ENCODE measurements around the gene JARID2. TPM values are rescaled to one million over a fixed set of nuclear protein-coding genes. Genes with fewer than 3 reads are reported as not detected.
A peak's percentile ranks its signal among the peaks of the same experiment; 100 is the strongest.

JARID2 gene
- total and polyA plus RNA-seq, 7 donors: 1.8 to 7.8 (median 6.1) TPM

GRCh38 chr6:15534974-15535373, 289.1 kb downstream of the JARID2 start:
- WGBS, 2 donors: 77 to 93% methylated on average over 3 of the region's 3 CpGs
- DNase-seq: no peak
- H3K4me1 ChIP-seq: peaks cover 0 to 21% (median 16%) of the 10 kb centered on the region in 4 donors
- H3K36me3 ChIP-seq: peaks cover 0 to 21% (median 0%) of the 10 kb centered on the region in 4 donors
- H3K9me3 ChIP-seq: no peaks in the 10 kb centered on the region
- no peak overlapping the region for H3K27ac ChIP-seq
- H3K27me3 ChIP-seq: no peaks in the 10 kb centered on the region
- no peak overlapping the region for H3K4me3 ChIP-seq
- intact Hi-C loops (cut with DNase I): no loop called here
- TF ChIP-seq CTCF (IDR thresholded peaks at IDR 0.05) (no peak), POLR2A (IDR thresholded peaks at IDR 0.05) (no peak), POLR2AphosphoS5 (IDR thresholded peaks at IDR 0.05) (no peak), EP300 (IDR thresholded peaks at IDR 0.05) (no peak)

DNA sequence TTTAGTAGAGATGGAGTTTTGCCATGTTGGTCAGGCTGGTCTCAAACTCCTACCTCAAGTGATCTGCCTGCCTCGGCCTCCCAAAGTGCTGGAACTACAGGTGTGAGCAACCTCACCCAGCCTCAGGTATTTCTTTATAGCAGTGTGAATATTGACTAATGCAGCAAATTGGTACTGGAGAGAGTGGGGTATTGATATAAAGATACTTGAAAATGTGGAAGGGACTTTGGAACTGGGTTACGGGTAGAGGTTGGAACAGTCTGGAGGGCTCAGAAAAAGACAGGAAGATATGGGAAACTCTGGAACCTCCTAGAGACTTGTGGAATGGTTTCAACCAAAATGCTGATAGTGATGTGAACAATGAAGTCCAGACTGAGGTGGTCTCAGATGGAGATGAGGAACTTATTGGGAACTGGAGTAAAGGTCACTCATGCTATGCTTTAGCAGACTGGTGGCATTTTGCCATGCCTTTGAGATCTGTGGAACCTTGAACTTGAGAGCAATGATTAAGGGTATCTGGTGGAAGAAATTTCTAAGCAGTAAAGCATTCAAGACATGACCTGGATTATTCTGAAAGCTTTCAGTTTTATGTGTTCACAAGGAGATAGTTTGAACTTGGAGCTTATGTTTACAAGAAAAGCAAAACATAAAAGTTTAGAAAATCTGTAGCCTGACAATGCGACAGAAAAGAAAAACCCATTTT, 289.8 kb downstream of the JARID2 start:
- Histone ChIP-seq H3K4me3 (no peak overlapping the region), H3K27ac (peak overlapping the region in 1 of 4 donors; percentile 16), H3K27me3 (no peaks in the 10 kb centered on the region), H3K4me1 (peaks cover 0 to 21% (median 16%) of the 10 kb centered on the region in 4 donors), H3K36me3 (peaks cover 0 to 16% (median 0%) of the 10 kb centered on the region in 4 donors), H3K9me3 (no peaks in the 10 kb centered on the region)
- TF ChIP-seq EP300 (IDR thresholded peaks at IDR 0.05) (no peak), CTCF (IDR thresholded peaks at IDR 0.05) (no peak), POLR2A (IDR thresholded peaks at IDR 0.05) (no peak), POLR2AphosphoS5 (IDR thresholded peaks at IDR 0.05) (no peak)
- 91 to 94% methylated on average over 3 of the region's 3 CpGs for WGBS, 2 donors
- intact Hi-C loops (cut with DNase I): no loop called here
- peak; percentile 12 for DNase-seq

GRCh38 chr6:15536198-15536955, 290.5 kb downstream of the JARID2 start:
- Histone ChIP-seq H3K36me3 (peaks cover 0 to 8% (median 0%) of the 10 kb centered on the region in 4 donors), H3K4me3 (no peak overlapping the region), H3K9me3 (no peaks in the 10 kb centered on the region), H3K27me3 (no peaks in the 10 kb centered on the region), H3K27ac (peak overlapping the region in 1 of 4 donors; percentile 16), H3K4me1 (peaks cover 0 to 21% (median 16%) of the 10 kb centered on the region in 4 donors)
- WGBS, 2 donors: 79 to 89% methylated on average over 4 of the region's 4 CpGs
- TF ChIP-seq EP300 (IDR thresholded peaks at IDR 0.05) (no peak), CTCF (IDR thresholded peaks at IDR 0.05) (no peak), POLR2AphosphoS5 (IDR thresholded peaks at IDR 0.05) (no peak), POLR2A (IDR thresholded peaks at IDR 0.05) (no peak)
- intact Hi-C loops (cut with DNase I): no loop called here
- no peak for DNase-seq

- no peaks in the 10 kb centered on the region for H3K36me3 ChIP-seq
- no peak overlapping the region for H3K4me3 ChIP-seq
- H3K4me1 ChIP-seq: peaks cover 0 to 21% (median 16%) of the 10 kb centered on the region in 4 donors
- H3K9me3 ChIP-seq: no peaks in the 10 kb centered on the region
- intact Hi-C loops (cut with DNase I): no loop called here
- WGBS, 2 donors: 95 to 98% methylated on average over 5 of the region's 5 CpGs
- no peak for DNase-seq
- TF ChIP-seq POLR2A (IDR thresholded peaks at IDR 0.05): no peak
- no peak for TF ChIP-seq EP300 (IDR thresholded peaks at IDR 0.05)
- H3K27ac ChIP-seq: no peak overlapping the region
- no peaks in the 10 kb centered on the region for H3K27me3 ChIP-seq
Observed at GRCh38 chr6:15538106-15538505, 292.2 kb downstream of the JARID2 start.

DNA sequence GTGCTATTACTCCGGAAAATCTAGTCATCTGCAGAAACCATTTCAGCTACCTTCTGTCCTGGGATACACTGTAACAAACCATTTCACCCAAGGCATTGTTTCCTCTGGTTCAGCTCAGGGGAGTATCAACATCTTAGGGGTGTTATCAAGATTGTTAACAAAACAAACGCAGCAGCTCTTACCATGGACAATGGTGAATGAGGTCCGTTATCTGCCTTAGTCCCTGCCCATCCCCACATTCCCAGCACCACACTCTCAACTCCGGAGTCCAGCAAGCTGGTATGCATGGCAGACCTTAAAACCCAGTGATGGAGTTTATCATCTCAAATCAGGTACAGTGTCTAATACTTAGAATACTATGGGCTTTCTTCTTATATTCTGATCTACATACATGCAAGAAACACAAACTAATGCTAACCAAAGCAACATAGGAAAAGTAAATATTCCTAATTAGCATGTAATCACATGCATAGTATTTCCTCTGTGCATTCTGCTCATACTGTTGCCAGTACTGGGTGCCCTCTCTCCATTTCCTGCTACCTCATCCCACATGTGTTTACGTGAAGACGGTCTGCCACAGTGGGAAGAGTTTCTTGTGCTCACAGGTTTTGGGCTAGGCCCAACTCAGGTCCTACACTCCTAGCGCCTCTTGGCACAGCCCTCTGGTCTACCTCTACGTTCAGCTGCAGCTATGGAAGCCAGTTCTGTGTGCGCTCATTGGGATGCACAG, 293.1 kb downstream of the JARID2 start:
- H3K27ac ChIP-seq: no peak overlapping the region
- peaks cover 0 to 21% (median 16%) of the 10 kb centered on the region in 4 donors for H3K4me1 ChIP-seq
- H3K4me3 ChIP-seq: no peak overlapping the region
- WGBS, 2 donors: 88 to 90% methylated on average over 9 of the region's 9 CpGs
- DNase-seq: no peak
- intact Hi-C loops (cut with DNase I): no loop called here
- H3K9me3 ChIP-seq: no peaks in the 10 kb centered on the region
- no peaks in the 10 kb centered on the region for H3K36me3 ChIP-seq
- TF ChIP-seq CTCF (IDR thresholded peaks at IDR 0.05) (no peak), POLR2AphosphoS5 (IDR thresholded peaks at IDR 0.05) (no peak), POLR2A (IDR thresholded peaks at IDR 0.05) (no peak), EP300 (IDR thresholded peaks at IDR 0.05) (no peak)
- H3K27me3 ChIP-seq: no peaks in the 10 kb centered on the region

Measured in sigmoid colon (tissue), 7 donors.